ENCODE results near the gene BICRA.

GRCh38 chr19:47699360-47699917 lies 90.5 kb downstream of the BICRA start:
- TF ChIP-seq SPI1 (IDR thresholded peaks at IDR 0.05; ENCODE audit: low read depth, low read length) (no peak), POLR2AphosphoS5 (IDR thresholded peaks at IDR 0.05; ENCODE audit: low read depth, low read length) (no peak), POU2F2 (IDR thresholded peaks at IDR 0.05; ENCODE audit: low read depth, low read length) (no peak)
